Liver (tissue), 3 donors: Measurements from ENCODE around the gene DNAJC5.

Experiments used
- EGR1 ChIP-seq, 2 donors: IDR thresholded peaks; 2 replicates each; pipeline ENCODE4 v1.6.1; 2016 to 2018; ENCODE audit warnings: antibody characterized with exemption in 2 of 2, low read depth in 2 of 2
- FOXA1 ChIP-seq: IDR thresholded peaks from 2 replicates; pipeline ENCODE4 v1.6.1; 2016; ENCODE audit warnings: antibody characterized with exemption
- GABPA ChIP-seq, 2 donors: IDR thresholded peaks in 1 of 2; conservative IDR thresholded peaks in 1 of 2; 2 replicates each; pipeline ENCODE4 v1.6.1; 2016; ENCODE audit warnings: antibody characterized with exemption in 2 of 2, mild to moderate bottlenecking in 1 of 2, moderate library complexity in 1 of 2
- JUND ChIP-seq, 2 donors: IDR thresholded peaks; 2 replicates each; pipeline ENCODE4 v1.6.1; 2016; ENCODE audit warnings: antibody characterized with exemption in 2 of 2
- NR2F2 ChIP-seq: IDR thresholded peaks from 2 replicates; pipeline ENCODE4 v1.6.1; 2016; ENCODE audit warnings: antibody characterized with exemption
- RAD21 ChIP-seq, 2 donors: IDR thresholded peaks; 2 replicates each; pipeline ENCODE4 v1.6.1; 2016; ENCODE audit warnings: antibody characterized with exemption in 2 of 2, mild to moderate bottlenecking in 2 of 2
- REST ChIP-seq: IDR thresholded peaks from 2 replicates; pipeline ENCODE4 v1.6.1; 2016; ENCODE audit warnings: antibody characterized with exemption, mild to moderate bottlenecking
- RXRA ChIP-seq, 2 donors: IDR thresholded peaks; 2 replicates each; pipeline ENCODE4 v1.6.1; 2017 to 2018; ENCODE audit warnings: antibody characterized with exemption in 2 of 2, mild to moderate bottlenecking in 1 of 2
- SP1 ChIP-seq: IDR thresholded peaks from 2 replicates; pipeline ENCODE4 v1.6.1; 2018; ENCODE audit warnings: antibody characterized with exemption, mild to moderate bottlenecking
- TAF1 ChIP-seq: conservative IDR thresholded peaks from 2 replicates; pipeline ENCODE4 v1.6.1; 2016; ENCODE audit warnings: antibody characterized with exemption, mild to moderate bottlenecking
- YY1 ChIP-seq: IDR thresholded peaks from 2 replicates; pipeline ENCODE4 v1.6.1; 2016; ENCODE audit warnings: antibody characterized with exemption, mild to moderate bottlenecking
- TF ChIP-seq, protein P1 (sequence below): fragments of 150-350 bp; IDR thresholded peaks from 2 replicates; pipeline ENCODE4 v1.5.1; 2017; ENCODE audit warnings: improper control_type of control experiment, low read depth, low read length; ENCODE audit not compliant: missing input control
- TF ChIP-seq, protein P2 (sequence below): IDR thresholded peaks from 2 replicates; pipeline ENCODE4 v1.6.1; 2016; ENCODE audit warnings: antibody characterized with exemption
- TF ChIP-seq, protein P3 (sequence below): IDR thresholded peaks from 2 replicates; pipeline ENCODE4 v1.6.1; 2016; ENCODE audit warnings: antibody characterized with exemption
- donor health status: healthy.
- donor health status: healthy.

GRCh38 chr20:63952210-63952535 lies 57.2 kb downstream of the DNAJC5 start:
- TF ChIP-seq, protein P1, sequence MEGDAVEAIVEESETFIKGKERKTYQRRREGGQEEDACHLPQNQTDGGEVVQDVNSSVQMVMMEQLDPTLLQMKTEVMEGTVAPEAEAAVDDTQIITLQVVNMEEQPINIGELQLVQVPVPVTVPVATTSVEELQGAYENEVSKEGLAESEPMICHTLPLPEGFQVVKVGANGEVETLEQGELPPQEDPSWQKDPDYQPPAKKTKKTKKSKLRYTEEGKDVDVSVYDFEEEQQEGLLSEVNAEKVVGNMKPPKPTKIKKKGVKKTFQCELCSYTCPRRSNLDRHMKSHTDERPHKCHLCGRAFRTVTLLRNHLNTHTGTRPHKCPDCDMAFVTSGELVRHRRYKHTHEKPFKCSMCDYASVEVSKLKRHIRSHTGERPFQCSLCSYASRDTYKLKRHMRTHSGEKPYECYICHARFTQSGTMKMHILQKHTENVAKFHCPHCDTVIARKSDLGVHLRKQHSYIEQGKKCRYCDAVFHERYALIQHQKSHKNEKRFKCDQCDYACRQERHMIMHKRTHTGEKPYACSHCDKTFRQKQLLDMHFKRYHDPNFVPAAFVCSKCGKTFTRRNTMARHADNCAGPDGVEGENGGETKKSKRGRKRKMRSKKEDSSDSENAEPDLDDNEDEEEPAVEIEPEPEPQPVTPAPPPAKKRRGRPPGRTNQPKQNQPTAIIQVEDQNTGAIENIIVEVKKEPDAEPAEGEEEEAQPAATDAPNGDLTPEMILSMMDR: no peak
- TF ChIP-seq TAF1 (no peak), REST (no peak), RAD21 (IDR thresholded peaks at IDR 0.05) (no peak), FOXA1 (no peak), YY1 (no peak), JUND (IDR thresholded peaks at IDR 0.05) (no peak), NR2F2 (no peak), RXRA (IDR thresholded peaks at IDR 0.05) (no peak), EGR1 (IDR thresholded peaks at IDR 0.05; ENCODE audit: low read depth in 2 of 2) (no peak), SP1 (no peak), GABPA (IDR thresholded peaks at IDR 0.05 in 1 of 2, conservative IDR thresholded peaks at IDR 0.05 in 1 of 2) (no peak)
- TF ChIP-seq, protein P2, sequence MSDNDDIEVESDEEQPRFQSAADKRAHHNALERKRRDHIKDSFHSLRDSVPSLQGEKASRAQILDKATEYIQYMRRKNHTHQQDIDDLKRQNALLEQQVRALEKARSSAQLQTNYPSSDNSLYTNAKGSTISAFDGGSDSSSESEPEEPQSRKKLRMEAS: no peak
- TF ChIP-seq, protein P3, sequence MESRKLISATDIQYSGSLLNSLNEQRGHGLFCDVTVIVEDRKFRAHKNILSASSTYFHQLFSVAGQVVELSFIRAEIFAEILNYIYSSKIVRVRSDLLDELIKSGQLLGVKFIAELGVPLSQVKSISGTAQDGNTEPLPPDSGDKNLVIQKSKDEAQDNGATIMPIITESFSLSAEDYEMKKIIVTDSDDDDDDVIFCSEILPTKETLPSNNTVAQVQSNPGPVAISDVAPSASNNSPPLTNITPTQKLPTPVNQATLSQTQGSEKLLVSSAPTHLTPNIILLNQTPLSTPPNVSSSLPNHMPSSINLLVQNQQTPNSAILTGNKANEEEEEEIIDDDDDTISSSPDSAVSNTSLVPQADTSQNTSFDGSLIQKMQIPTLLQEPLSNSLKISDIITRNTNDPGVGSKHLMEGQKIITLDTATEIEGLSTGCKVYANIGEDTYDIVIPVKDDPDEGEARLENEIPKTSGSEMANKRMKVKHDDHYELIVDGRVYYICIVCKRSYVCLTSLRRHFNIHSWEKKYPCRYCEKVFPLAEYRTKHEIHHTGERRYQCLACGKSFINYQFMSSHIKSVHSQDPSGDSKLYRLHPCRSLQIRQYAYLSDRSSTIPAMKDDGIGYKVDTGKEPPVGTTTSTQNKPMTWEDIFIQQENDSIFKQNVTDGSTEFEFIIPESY: no peak
